GM21526 (cell line): ENCODE data around the gene LHPP.

Experiments used
- ATAC-seq: cut with Tn5 transposase; IDR thresholded peaks from one replicate; pipeline ENCODE4 v1.9.1; 2021; ENCODE audit warnings: moderate library complexity; ENCODE audit not compliant: unreplicated experiment, low FRiP score

The LHPP gene

DNA sequence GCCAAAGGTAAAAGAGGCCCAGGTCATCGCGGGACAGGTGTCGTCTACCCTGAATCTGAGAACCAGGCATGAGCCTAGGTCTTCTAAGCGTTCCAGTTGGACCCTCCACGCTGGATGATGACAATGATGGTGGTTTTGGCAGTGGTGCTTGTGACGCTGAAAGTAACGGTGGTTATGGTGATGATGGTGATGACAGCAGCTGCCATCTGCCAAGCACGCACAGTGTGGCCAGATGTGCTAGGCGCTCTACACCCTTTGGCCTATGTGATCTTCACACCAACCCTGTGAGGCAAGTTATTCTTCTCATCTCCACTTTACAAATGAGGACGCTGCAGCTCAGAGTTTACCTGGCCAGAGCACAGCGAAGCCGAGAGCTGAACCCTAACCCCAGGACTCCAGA lies 188.6 kb downstream of the LHPP start:
- ATAC-seq, result no peak

DNA sequence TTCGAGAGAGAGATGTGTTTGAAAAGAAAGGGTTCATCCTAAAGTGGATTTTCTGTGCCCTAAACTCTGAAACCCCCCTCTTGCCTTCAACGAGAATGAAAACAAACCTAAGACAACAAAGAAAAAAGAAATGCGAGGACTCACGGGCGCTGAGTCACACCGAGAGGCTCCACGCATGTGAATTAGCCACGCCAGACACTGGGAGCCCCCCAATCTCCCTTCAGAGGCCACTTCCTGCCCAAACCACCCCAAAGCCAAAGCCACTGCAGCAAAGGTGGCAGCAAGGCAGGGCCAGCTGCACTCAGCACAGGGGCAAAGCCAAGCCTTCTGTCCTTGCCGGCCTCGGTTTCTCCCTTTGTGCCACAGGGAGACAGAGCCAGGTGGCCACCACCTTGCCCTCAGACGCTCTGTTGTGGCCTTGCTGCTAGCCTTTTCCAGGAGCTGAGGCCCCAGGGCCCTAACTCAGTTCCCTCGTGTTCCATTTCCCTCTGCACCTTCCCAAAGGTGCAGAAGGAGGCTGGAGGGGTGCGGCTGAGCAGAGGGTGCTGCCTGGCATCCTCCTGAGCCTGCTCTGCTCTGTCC lies 189.3 kb downstream of the LHPP start:
- no peak for ATAC-seq

DNA sequence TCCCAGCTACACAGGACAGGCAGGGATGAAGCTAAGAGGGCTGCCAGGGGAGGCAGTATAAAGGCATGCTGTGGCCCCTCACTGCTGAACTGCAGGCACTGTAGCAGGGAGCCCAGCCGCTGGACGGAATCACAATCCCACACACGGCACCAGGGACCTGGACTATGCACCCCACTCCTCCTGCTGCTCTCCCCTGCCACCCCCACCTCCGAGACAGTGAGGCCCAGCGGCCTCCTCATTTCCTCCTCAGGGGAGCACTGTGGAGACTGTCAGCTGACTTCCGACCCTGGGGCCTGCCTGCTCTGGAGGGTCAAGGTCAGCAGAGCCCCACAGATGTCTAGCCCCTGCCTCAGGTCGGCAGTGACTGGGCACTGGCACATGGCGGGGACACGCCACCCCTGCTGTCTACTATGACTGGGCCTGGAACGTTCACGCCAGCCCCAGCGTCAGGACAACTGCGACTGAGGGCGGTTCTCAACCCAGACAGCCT lies 189.8 kb downstream of the LHPP start:
- no peak for ATAC-seq

DNA sequence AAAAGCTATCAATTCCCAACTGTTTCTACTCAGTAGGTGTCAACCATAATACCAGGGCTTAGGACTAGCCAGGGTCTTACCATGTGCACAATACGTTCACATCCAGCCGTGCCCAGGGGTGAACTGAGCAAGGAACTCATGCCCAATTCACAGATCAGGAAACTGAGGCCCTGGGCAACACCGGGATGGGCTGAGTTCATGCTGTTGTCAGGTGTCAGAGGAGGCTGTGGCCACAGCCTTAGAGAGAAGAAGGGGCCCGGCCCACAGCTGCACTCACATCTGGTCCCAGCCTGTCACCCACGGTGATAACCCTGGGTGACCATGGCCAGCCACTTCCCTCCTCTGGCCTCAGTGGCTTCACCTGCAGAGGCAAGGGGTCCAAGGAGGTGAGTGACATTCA lies 190.6 kb downstream of the LHPP start:
- no peak for ATAC-seq

DNA sequence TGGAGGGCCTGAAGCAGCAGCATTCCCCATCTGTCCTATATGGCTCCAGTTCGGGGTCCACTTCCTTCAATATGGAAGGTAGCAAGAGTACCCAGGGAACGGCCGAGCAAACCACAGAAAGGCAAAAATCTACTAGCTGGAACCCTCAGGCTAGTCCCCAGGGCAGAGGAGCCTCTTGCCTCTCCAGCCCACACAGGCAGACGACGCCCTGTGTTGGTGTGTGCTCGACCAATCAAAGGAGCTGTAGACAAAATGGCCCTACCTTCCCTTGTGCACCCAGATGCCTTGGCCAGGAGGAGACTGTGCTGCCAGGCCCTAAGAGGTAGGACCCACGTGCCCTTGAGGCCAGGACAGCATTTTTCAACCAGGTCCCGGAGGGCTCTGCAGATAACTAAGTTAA lies 191.1 kb downstream of the LHPP start:
- ATAC-seq, result no peak

DNA sequence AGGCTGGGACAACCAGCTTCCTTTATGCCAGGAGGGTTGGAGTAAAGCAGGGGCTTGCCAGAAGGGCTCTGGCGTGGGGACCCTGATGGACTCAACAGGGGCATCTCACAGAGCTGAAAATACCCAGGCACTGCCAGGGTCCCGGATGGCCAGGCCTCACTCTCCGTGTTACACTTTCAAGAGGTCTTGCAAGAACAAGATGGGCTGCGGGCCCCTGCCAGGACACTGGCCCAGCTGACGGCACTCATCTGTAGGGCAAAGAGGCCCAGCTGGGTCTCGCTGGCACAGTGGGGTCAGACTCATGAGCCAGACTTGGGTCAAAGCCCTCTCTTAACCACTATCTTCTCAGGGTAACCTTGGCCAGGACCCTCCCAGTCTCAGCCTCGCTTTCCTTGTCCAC lies 191.7 kb downstream of the LHPP start:
- no peak for ATAC-seq

DNA sequence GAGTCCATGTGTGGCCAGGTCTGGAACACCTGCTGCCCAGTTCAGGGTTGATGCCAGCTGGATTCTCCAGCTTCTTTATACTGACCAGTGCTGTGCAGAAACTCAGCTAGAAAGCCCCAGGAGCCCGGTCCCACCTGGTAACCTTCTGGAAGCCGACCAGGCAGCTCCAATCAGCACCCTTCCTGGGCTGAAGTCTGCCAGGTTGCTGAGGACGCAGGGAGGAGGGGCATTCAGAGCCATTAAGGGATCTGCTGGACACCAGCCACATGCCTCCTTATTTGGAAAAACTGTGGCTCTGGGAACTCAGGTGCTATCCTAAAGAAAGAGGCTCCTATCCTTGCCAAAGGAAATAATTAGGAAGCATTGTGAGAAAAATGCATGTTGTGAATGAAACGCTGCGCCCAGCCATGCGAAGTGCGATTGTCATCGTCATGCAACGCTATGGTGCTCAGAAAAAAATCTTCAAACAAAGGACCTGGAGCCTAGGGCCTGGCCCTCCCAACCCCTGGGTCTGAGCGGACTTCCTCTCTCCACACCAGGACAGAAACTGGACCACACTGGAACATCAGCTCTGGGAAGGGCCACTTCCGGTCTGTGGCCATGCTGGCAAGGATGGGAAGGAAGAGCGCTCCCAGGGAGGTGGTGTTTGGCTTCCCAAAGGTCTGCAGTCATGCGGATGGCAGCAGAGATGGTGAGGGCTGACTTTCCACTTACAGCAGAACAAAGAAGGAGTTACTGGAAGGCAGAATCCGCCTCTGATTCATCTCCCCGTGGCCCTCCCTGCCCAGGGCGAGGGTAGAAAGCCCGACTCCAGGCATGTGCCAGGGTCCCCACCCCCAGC lies 192.4 kb downstream of the LHPP start:
- ATAC-seq, result no peak

DNA sequence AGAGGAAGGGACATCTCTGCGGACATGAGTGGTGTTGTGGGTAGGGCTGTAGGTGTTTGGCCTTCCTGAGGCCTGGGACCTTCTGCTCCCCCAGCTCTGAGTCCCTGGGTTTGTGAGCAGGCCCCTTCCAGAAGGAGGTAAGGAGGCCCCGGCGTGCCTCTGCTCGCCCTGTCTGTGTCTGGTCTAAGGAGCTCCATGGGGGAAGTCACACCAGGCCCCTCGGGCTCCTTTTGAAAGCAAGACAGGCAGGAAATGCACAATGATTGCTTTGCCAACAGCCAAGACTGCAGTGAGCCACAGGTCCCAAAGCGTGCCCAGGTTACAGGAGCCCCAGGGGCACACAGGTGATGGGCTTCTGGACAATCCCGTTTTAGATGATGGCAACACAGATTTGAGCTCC lies 193.1 kb downstream of the LHPP start:
- ATAC-seq, result no peak

DNA sequence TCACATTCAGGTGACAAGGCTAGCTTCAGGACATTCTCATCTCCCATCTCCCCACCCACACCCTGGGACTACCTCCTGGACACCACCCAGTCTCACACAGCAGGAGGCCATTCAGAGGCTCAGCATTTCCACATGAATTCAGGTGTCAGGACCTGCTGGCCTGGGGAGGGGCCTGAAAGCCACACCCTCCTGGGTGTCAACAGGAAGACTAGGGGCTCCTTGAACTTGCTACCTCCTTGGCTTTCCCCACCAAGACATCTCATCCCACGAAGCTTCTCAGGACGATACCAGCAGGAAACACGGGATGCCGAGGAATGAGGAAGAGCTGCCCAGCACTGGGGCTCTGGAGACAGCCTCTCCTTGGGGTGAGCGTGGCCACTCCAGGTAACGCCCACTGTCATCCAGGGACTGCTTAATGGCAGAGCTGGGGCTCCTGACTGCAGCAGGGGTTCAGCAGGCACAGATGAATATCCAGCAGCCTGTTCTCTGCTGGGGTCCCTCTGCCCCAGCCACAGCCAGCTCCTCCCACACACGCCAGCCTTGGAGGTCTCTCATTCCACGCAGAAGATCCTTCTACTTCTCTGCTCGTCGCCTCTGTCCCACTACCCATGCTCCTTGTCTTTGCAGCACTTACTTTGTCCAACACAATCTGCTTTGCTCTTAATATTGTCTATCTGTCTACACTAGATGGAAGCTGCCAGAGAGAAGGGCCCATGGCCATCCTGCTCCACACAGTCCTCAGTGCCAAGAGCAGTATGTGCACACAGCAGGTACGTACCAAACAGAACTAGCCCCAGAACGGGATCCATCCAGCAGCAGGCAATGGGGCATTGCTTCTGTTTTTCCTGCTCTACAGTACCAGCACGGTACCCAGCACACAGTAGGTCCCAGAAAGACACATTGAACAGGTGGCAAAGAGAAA lies 193.8 kb downstream of the LHPP start:
- no peak for ATAC-seq

DNA sequence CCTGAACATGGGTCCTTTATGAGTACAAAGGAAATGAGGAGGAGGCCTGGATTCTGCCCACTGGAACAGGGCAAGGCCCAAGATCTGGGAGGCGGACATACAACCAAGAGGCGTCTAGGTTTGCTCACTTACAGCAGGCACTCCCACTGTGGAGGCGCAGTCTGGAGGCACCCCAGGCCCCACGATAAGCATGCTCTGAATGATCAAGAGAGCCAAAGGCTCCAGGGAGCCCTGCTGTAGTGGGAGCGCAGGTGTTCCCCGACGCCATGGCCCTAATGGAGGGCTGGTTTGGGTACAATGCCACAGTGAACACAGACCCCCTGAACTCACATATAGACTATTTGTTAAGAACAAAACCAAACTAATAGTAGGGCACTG lies 194.5 kb downstream of the LHPP start:
- no peak for ATAC-seq

DNA sequence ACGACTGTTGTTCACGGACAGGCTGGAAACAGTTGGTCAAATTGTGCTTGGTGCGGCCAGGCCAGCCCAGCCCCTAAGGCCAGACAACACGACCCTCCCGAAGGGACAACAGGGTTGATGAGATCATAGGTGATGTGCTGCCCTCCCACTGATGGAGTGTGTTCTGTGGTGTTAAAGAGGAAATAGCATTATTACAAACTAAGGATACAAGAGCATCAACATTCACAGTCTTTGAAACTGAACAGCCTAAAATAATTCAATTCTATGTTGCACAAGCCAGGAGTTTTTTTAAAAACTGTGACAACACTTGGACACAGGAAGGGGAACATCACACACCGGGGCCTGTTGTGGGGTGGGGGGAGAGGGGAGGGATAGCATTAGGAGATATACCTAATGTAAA lies 194.9 kb downstream of the LHPP start:
- no peak for ATAC-seq

DNA sequence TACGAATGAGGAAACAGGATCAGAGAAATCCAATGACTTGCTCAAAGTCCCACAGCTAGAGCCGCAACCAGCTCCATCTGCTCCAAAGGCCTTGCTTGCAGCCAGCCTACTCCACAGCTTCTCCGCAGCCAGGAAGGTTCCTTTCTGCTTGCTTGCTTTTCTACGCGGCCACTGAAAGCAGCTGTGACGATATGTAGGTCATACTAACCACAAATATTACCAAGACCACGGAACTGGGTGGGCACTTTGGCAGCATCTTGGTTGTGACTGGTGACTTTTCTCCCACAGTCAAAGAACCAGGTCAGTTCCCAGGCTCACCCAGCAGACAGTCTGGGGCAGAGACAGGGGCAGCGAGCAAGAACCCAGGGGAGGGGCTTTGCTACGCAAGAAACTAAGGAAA lies 196.2 kb downstream of the LHPP start:
- no peak for ATAC-seq

DNA sequence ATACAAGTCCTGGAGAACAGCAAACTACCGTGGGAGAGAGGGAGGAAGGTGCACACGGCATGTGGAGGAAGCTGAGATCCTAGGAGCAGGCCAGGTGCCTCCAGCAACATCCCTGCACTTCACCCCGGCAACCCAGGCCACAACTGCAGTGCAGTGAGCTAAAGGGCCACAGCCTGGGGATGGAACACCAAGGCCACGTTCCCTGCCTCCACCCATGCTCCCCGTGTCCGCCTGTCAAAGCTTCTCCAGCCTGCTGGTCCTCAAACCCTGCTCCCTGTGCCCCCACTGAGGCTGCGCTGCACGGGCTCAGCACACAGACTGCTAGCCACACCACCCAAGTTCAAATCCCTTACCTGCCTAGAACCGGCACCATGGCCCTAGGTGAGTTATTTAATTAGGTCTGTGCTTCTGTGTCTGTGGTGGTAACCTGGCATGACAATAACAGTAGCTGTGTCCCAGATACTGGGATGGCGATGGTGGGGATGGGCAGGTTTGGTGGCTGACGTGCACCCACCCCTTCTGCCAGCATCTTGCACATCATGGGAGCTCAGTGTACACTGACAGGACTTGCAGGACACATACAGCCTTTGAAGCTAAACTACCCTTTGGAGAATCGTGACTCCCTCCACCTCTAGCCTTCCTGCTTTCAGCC lies 197.1 kb downstream of the LHPP start:
- ATAC-seq, result no peak

DNA sequence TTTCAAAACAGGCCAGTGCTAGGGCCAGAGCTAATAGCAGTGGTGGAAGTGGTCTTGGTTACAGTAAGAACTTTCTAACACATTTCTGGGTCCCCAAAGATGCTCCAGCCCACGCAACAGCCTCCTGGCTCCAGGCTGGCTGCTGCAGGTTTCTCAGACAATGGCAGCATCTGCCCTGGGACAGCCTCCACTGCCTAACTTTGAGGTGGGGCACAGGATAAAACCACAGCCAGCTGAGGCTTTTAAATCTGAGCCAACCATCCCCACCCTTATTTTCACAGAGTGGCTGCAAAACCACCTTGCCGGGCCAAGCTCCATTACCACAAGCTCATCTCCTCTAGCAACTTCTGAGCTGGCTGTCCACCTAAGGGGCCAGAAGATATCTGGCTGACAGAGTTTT lies 197.8 kb downstream of the LHPP start:
- ATAC-seq, result no peak

DNA sequence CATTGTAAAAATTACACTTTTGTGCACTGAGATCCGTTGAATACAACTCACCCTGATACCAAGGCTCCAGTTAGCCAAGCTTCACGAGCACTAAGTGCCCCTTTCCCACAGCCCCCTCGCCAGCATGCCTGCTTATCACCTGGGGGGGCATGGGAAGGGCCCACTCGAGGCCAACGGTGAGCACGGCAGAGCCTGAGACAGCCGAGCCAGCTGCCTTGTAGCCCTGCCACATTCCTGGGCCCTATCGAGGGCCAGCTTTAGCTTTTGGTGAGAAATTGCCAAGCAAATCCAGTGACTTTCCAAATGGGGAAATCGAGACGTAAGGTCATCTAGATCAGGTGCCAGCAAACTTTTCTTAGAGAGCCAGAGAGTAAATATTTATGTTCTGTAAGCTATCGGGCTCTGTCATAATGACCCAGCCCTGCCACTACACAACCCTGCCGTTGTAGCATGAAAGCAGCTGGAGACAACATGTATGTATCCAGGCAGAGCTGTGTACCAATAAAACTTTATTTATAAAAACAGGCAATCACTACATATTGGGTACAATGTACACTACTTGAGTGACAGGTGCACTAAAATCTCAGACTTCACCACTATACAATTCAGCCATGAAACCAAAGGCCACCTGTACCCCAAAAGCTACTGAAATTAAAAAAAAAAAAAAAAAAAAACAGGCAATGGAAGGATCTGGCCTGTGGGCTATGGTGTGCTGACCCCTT lies 198.9 kb downstream of the LHPP start:
- no peak for ATAC-seq

DNA sequence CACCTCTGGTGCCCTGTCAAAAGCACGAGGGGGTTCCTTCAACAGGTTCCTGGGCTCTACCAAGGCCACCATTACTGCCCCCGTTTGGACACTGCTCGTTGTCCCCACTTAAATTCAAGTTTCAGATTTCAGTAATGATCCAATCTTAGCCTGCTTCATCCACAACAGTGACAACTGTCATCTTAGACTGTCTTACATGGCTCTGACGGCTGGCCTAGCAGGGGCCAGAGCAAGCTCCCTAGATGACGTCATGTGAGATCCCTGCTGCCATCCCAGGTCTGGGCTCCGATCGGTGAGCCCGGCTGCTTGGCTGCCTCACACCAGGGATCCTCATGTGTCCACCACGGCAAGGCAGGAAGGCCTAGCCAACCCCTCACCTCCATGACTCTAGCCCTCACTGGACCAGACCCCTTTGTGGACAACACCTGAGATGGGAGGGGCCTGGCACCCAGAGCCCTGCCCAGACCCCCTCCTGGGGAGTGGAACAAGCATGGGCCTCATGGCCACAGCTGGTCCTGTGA lies 200.1 kb downstream of the LHPP start:
- ATAC-seq, result no peak

DNA sequence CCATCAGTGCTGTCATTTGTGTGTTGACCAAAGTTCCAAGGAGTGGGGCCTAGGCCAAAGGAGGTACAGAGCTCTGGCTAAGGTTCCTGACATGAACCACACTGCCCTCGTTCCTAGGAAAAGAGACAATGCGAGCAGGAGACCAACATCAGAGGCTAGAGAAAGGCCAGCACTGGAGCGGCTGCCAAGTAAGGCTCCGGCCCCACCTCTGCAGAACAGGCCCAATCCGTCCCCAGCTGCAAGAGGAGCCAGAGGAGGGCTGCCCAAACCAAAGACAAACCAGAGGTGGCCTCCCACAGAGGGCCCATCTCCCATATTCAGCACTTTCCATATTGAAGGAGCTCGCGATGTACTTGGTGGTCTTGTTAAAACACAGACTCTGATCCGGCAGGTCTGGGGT lies 201.6 kb downstream of the LHPP start:
- no peak for ATAC-seq
